GM10266 (cell line): Measurements from ENCODE around the gene POLR3G.
A peak's percentile ranks its signal among the peaks of the same experiment; 100 is the strongest.

ENCODE experiments used
- DNase-seq: peaks from one replicate; pipeline ENCODE4 v3.0.0; 2012; ENCODE audit errors: extremely low spot score
- TF ChIP-seq, protein P1 (sequence below): IDR thresholded peaks from 2 replicates; pipeline ENCODE4 v1.5.1; 2012; ENCODE audit warnings: mild to moderate bottlenecking, low read depth; ENCODE audit not compliant: control insufficient read depth, insufficient read depth; ENCODE audit errors: missing control alignments

Gene POLR3G

DNA sequence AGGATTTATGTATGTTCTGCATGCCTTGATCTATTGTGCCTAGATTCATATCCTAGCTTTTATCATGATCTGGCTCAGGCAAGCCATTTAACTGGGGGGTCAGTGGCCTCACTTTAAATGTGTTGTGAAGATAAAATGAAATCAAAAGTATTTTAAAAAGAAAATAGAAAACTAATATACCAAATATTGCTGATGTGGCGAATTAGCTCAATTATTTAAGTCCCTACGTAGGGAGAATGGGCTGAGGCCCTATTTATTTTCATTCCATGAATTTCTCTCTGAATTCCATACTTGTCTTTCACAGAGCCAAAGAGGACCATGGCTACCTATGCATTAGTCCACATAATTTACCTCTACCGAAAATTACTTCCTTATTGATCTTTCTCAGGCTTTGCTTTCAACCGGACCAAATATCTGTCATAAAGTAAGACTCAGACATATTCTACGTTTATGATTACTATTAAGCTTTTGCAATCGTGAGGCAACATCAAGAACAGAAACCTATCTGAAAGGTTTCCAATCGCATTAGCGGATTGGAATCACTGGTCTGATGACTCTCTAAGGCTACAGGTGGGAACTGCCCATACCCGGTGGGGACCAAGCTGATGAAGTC is 1.8 kb upstream of the POLR3G start:
- TF ChIP-seq, protein P1, sequence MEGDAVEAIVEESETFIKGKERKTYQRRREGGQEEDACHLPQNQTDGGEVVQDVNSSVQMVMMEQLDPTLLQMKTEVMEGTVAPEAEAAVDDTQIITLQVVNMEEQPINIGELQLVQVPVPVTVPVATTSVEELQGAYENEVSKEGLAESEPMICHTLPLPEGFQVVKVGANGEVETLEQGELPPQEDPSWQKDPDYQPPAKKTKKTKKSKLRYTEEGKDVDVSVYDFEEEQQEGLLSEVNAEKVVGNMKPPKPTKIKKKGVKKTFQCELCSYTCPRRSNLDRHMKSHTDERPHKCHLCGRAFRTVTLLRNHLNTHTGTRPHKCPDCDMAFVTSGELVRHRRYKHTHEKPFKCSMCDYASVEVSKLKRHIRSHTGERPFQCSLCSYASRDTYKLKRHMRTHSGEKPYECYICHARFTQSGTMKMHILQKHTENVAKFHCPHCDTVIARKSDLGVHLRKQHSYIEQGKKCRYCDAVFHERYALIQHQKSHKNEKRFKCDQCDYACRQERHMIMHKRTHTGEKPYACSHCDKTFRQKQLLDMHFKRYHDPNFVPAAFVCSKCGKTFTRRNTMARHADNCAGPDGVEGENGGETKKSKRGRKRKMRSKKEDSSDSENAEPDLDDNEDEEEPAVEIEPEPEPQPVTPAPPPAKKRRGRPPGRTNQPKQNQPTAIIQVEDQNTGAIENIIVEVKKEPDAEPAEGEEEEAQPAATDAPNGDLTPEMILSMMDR = no peak
- peak; percentile 22 for DNase-seq

DNA sequence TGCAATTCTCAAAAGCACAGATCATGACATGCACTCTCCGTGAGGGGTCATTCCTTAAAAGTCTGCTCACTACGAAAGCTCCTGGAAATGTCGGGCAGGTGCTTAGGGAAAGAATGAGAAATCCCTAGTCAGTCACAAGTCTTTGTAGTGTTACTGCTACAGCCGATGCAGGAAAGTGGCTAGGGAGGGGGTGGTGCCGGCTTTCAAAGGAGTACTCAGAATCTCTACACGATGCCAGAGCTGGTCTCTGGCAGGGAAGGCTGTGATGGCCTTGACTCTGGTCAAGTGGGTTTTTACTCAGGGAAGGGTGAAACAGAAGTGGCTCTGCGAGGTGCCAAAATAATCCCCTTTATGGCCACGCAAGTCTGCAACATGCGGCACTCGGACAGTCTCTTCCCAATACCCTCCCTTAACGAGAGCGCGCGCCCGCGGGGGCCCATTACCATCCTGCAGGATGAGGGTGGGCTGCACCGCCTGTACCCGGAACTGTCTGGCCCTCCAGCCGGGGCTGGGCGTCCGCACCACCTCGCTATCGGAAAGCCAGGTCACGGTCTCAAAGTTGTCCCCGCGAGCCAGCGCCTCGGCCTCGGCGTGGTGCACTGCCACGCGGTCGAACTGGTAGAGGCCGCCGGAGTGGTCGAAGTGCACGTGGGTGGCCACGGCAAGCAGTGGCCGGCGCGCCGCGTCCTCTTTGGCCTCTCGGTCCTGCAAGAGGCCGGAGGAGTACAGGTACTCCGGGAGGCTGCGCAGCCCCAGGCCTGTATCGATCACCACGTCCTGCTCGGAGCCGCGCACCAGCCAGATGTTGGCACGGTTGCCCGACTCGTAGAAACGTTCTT is 1.0 kb upstream of the POLR3G start:
- DNase-seq = peak; percentile 12
- TF ChIP-seq, protein P1 = no peak

DNA sequence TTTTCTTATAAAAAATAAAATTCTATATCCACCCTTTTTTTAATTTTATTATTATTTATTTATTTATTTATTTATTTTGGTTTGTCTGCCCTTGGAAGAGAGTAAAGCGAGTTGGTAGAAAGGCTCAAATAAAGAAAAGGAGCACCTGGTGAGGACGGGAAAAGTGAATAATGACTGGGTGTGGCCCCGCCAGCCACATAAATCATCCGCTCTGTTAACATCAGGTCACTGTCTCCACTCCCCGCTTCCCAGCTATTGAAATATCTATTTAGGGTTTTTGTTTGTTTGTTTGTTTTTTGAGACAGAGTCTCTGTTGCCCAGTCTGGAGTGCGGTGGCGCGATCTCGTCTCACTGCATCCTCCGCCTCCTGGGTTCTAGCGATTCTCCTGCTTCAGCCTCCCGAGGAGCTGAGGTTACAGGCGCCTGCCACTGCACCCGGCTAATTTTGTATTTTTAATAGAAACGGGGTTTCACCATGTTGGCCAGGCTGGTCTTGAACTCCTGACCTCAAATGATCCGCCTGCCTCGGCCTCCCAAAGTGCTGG is 844 bp downstream of the POLR3G start:
- no peak for DNase-seq
- TF ChIP-seq, protein P1 = no peak

DNA sequence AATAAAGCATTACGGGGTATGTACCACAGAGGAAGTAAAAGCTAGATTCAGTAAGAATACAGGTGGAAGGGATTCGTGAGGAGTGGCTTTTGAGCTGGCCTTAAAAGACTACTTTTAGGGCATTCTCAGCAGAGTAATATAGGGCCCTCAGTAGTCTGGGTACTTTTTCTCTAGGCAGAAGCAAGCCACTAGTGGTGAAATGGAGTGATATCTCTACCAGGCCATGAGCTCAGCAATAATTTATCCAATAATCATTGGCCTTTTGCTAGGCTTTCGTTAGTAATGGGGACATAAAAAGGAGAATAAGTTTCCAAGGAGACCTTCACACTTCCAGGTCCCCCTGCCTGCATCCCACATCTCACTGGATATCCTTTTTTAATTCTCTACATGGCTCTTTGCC is 1.7 kb downstream of the POLR3G start:
- TF ChIP-seq, protein P1 = no peak
- DNase-seq = no peak

DNA sequence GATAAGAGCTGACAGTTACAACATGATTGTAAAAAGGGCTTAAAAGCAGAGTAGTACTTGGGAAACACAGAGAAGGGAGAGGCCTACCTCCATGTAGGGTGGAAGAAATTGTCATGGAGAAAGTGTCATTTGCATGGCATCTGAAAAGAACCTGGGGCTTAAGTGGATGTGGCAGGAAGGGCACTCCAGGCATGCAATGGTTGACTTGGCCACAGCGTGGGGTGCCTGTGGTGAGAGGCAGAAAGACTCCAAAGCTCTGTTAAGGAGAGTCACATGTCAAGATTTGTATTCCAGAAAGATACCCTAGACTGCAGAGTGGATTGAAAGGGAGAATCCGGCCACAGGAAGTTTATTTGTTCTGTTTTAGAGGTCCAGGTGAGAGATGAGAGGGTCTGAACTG is 2.4 kb downstream of the POLR3G start:
- DNase-seq = no peak

DNA sequence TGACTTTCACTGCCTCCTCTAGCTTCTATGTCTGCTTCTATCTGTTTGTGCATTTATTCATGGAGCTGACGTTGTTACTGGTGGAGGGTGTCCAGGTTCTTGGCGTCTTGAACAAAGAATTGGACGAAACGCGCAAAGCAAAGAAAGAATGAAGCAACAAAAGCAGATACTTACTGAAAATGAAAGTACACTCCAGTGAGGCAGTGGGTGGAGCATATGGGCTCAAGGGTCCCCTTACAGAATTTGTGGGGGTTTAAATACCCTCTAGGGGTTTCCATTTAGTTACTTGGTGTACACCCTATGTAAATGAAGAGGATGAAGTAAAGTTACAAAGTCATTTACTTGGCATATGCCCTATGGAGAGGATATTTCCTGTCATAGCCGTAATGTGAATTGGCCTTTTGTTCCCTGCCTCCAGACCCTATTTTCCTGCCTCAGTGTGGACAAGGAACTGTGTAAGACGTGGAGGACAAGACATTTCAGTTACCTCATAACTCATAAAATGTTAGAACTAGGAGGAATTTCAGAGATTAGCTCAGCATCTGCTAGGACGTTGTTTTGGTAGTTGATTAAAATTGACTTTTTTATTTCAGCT is 3.1 kb downstream of the POLR3G start:
- TF ChIP-seq, protein P1 = no peak
- DNase-seq = no peak

More for the DNA sequence above, 2.4 kb downstream of the POLR3G start:
- TF ChIP-seq, protein P1 = no peak
